Activated CD4-positive, alpha-beta T cell treated with anti-CD3 and anti-CD28 coated beads, Interleukin-2, amount 10 ng/mL, durations not matched to agents 7 days and 5 days (primary cell): ENCODE measurements around the gene RAMP3. TPM values are rescaled to one million over a fixed set of nuclear protein-coding genes. Genes with fewer than 3 reads are reported as not detected.
"Not testable (repeated sequence)": the region's sequence is repeated elsewhere in the genome, so short reads cannot be mapped to it uniquely, and the experiment has no call there.

Source experiments
- CTCF ChIA-PET: fragments of 350-600 bp; sonication (Branson Sonifier 250); formaldehyde crosslinking; loops from one replicate; lab custom pipeline; 2021; ENCODE audit warnings: antibody characterized with exemption; lab: Charles Lee
- POLR2A ChIA-PET: fragments of 350-600 bp; sonication (Branson Sonifier 250); formaldehyde crosslinking; loops from one replicate; lab custom pipeline; 2021; ENCODE audit warnings: antibody characterized with exemption; lab: Charles Lee
- DNase-seq: peaks from one replicate; pipeline ENCODE4 v3.0.0-alpha.2; 2020
- H3K27ac Mint-ChIP-seq: one replicate; pipeline ENCODE4 v1.8.0; 2021; ENCODE audit warnings: mild to moderate bottlenecking, moderate library complexity, mixed read lengths
- H3K27me3 Mint-ChIP-seq: one replicate; pipeline ENCODE4 v1.8.0; 2021; ENCODE audit warnings: mixed read lengths
- H3K36me3 Mint-ChIP-seq: one replicate; pipeline ENCODE4 v1.8.0; 2021; ENCODE audit warnings: low read depth, mixed read lengths
- H3K4me1 Mint-ChIP-seq: one replicate; pipeline ENCODE4 v1.8.0; 2021; ENCODE audit warnings: mixed read lengths
- H3K4me3 Mint-ChIP-seq: one replicate; pipeline ENCODE4 v1.8.0; 2021; ENCODE audit warnings: mild to moderate bottlenecking, moderate library complexity, mixed read lengths
- H3K9me3 Mint-ChIP-seq: one replicate; pipeline ENCODE4 v1.8.0; 2021; ENCODE audit warnings: mixed read lengths
- total RNA-seq, 2 experiments: library from RNA; stranded (reverse); gene quantifications; one replicate each; pipeline ENCODE4 v1.2.3, GENCODE V29; 2021

RAMP3 gene
- total RNA-seq, 2 experiments from 2014 or later = not detected

- no peak for DNase-seq
- Mint-ChIP-seq H3K27ac (no peak overlapping the region), H3K36me3 (no peaks in the 10 kb centered on the region), H3K27me3 (peaks cover 3% of the 10 kb centered on the region), H3K4me3 (no peak overlapping the region), H3K9me3 (no peaks in the 10 kb centered on the region), H3K4me1 (no peaks in the 10 kb centered on the region)
- ChIA-PET CTCF (interaction anchor here (1.1 kb wide), 1 partner anchor 109 kb away, joined by 3 read pairs; no protein-coding TSS in a partner anchor), POLR2A (no interaction called here)
These were observed 6.4 kb upstream of the RAMP3 start for GRCh38 chr7:45151131-45151684.

- ChIA-PET POLR2A (no interaction called here), CTCF (interaction anchor here (1.0 kb wide), 1 partner anchor 28 kb away, joined by 4 read pairs; no protein-coding TSS in a partner anchor)
- no peak for DNase-seq
- Mint-ChIP-seq H3K4me1 (peaks cover 2% of the 10 kb centered on the region), H3K4me3 (no peak overlapping the region), H3K27me3 (peaks cover 7% of the 10 kb centered on the region), H3K27ac (no peak overlapping the region), H3K9me3 (no peaks in the 10 kb centered on the region), H3K36me3 (no peaks in the 10 kb centered on the region)
These were observed 5.6 kb upstream of the RAMP3 start for GRCh38 chr7:45151967-45152366.

GRCh38 chr7:45153233-45153632 is 4.4 kb upstream of the RAMP3 start:
- H3K27ac Mint-ChIP-seq = no peak overlapping the region
- H3K4me3 Mint-ChIP-seq = no peak overlapping the region
- no peaks in the 10 kb centered on the region for H3K36me3 Mint-ChIP-seq
- H3K4me1 Mint-ChIP-seq = peaks cover 5% of the 10 kb centered on the region
- ChIA-PET CTCF (interaction anchor here (1.0 to 1.5 kb wide), 3 partner anchors 26 to 116 kb away, joined by 3 to 4 read pairs (median 4); no protein-coding TSS in a partner anchor), POLR2A (no interaction called here)
- H3K27me3 Mint-ChIP-seq = peaks cover 12% of the 10 kb centered on the region
- H3K9me3 Mint-ChIP-seq = no peaks in the 10 kb centered on the region
- DNase-seq = no peak

GRCh38 chr7:45153861-45154260 is 3.7 kb upstream of the RAMP3 start:
- H3K4me3 Mint-ChIP-seq, H3K36me3 Mint-ChIP-seq, DNase-seq, H3K27ac Mint-ChIP-seq, H3K9me3 Mint-ChIP-seq, H3K4me1 Mint-ChIP-seq, POLR2A ChIA-PET: not testable (repeated sequence)
- peaks cover 17% of the 10 kb centered on the region for H3K27me3 Mint-ChIP-seq
- CTCF ChIA-PET = interaction anchor here (0.7 to 1.5 kb wide), 4 partner anchors 73 to 115 kb away, joined by 3 to 5 read pairs (median 4); no protein-coding TSS in a partner anchor

GRCh38 chr7:45155357-45155900 is 2.2 kb upstream of the RAMP3 start:
- POLR2A ChIA-PET = interaction anchor here (0.6 kb wide), 1 partner anchor 182 kb away, joined by 3 read pairs; no protein-coding TSS in a partner anchor
- Mint-ChIP-seq H3K9me3 (no peaks in the 10 kb centered on the region), H3K36me3 (no peaks in the 10 kb centered on the region), H3K27ac (no peak overlapping the region), H3K4me3 (no peak overlapping the region), H3K4me1 (peaks cover 8% of the 10 kb centered on the region), H3K27me3 (peaks cover 23% of the 10 kb centered on the region)
- CTCF ChIA-PET = interaction anchor here (0.6 to 0.9 kb wide), 3 partner anchors 104 to 288 kb away, joined by 3 to 5 read pairs (median 4); no protein-coding TSS in a partner anchor
- DNase-seq = no peak

GRCh38 chr7:45155941-45156340 is 1.6 kb upstream of the RAMP3 start:
- H3K4me1 Mint-ChIP-seq = peaks cover 11% of the 10 kb centered on the region
- no peak overlapping the region for H3K4me3 Mint-ChIP-seq
- CTCF ChIA-PET = interaction anchor here (0.7 to 0.9 kb wide), 2 partner anchors 103 to 105 kb away, joined by 3 to 4 read pairs; no protein-coding TSS in a partner anchor
- no peak for DNase-seq
- H3K27ac Mint-ChIP-seq = no peak overlapping the region
- H3K9me3 Mint-ChIP-seq = no peaks in the 10 kb centered on the region
- peaks cover 23% of the 10 kb centered on the region for H3K27me3 Mint-ChIP-seq
- no peaks in the 10 kb centered on the region for H3K36me3 Mint-ChIP-seq
- POLR2A ChIA-PET = no interaction called here

- Mint-ChIP-seq H3K27ac (no peak overlapping the region), H3K27me3 (peaks cover 23% of the 10 kb centered on the region), H3K9me3 (no peaks in the 10 kb centered on the region), H3K36me3 (no peaks in the 10 kb centered on the region), H3K4me1 (peaks cover 14% of the 10 kb centered on the region), H3K4me3 (no peak overlapping the region)
- DNase-seq = no peak
- ChIA-PET POLR2A (no interaction called here), CTCF (interaction anchor here (0.9 to 2.6 kb wide), 2 partner anchors 104 kb away, joined by 3 to 12 read pairs; no protein-coding TSS in a partner anchor)
These were observed 897 bp upstream of the RAMP3 start for GRCh38 chr7:45156516-45157272.

- H3K27ac Mint-ChIP-seq = no peak overlapping the region
- H3K27me3 Mint-ChIP-seq = peaks cover 23% of the 10 kb centered on the region
- CTCF ChIA-PET = interaction anchor here (2.6 kb wide), 1 partner anchor 103 kb away, joined by 12 read pairs; no protein-coding TSS in a partner anchor
- POLR2A ChIA-PET = no interaction called here
- no peak for DNase-seq
- peaks cover 14% of the 10 kb centered on the region for H3K4me1 Mint-ChIP-seq
- no peak overlapping the region for H3K4me3 Mint-ChIP-seq
- no peaks in the 10 kb centered on the region for H3K36me3 Mint-ChIP-seq
- H3K9me3 Mint-ChIP-seq = no peaks in the 10 kb centered on the region
These were observed 322 bp upstream of the RAMP3 start for GRCh38 chr7:45157286-45157652.

GRCh38 chr7:45158471-45158870 is 880 bp downstream of the RAMP3 start:
- Mint-ChIP-seq H3K4me3 (no peak overlapping the region), H3K4me1 (peaks cover 14% of the 10 kb centered on the region), H3K36me3 (no peaks in the 10 kb centered on the region), H3K9me3 (peaks cover under 1% of the 10 kb centered on the region), H3K27ac (no peak overlapping the region), H3K27me3 (peaks cover 23% of the 10 kb centered on the region)
- ChIA-PET POLR2A (no interaction called here), CTCF (interaction anchor here (2.6 kb wide), 1 partner anchor 102 kb away, joined by 12 read pairs; no protein-coding TSS in a partner anchor)
- no peak for DNase-seq

GRCh38 chr7:45159296-45159695 is 1.7 kb downstream of the RAMP3 start:
- H3K9me3 Mint-ChIP-seq = peaks cover 2% of the 10 kb centered on the region
- H3K27ac Mint-ChIP-seq = no peak overlapping the region
- no peak overlapping the region for H3K4me3 Mint-ChIP-seq
- CTCF ChIA-PET = interaction anchor here (2.6 kb wide), 1 partner anchor 101 kb away, joined by 12 read pairs; no protein-coding TSS in a partner anchor
- no peak for DNase-seq
- peaks cover 14% of the 10 kb centered on the region for H3K4me1 Mint-ChIP-seq
- peaks cover 23% of the 10 kb centered on the region for H3K27me3 Mint-ChIP-seq
- no peaks in the 10 kb centered on the region for H3K36me3 Mint-ChIP-seq
- POLR2A ChIA-PET = no interaction called here

- H3K4me1 Mint-ChIP-seq = peaks cover 14% of the 10 kb centered on the region
- H3K27ac Mint-ChIP-seq = no peak overlapping the region
- DNase-seq = no peak
- POLR2A ChIA-PET = no interaction called here
- no peaks in the 10 kb centered on the region for H3K36me3 Mint-ChIP-seq
- peaks cover 29% of the 10 kb centered on the region for H3K27me3 Mint-ChIP-seq
- H3K4me3 Mint-ChIP-seq = no peak overlapping the region
- CTCF ChIA-PET = no interaction called here
- peaks cover 5% of the 10 kb centered on the region for H3K9me3 Mint-ChIP-seq
These were observed 2.9 kb downstream of the RAMP3 start for GRCh38 chr7:45160417-45160881.

GRCh38 chr7:45161138-45161537 is 3.5 kb downstream of the RAMP3 start:
- Mint-ChIP-seq H3K36me3 (no peaks in the 10 kb centered on the region), H3K4me3 (no peak overlapping the region), H3K4me1 (peaks cover 14% of the 10 kb centered on the region), H3K27me3 (peaks cover 31% of the 10 kb centered on the region), H3K9me3 (peaks cover 5% of the 10 kb centered on the region), H3K27ac (no peak overlapping the region)
- CTCF ChIA-PET = no interaction called here
- POLR2A ChIA-PET = interaction anchor here (0.7 kb wide), 1 partner anchor 12 kb away, joined by 5 read pairs; no protein-coding TSS in a partner anchor
- no peak for DNase-seq
